Measurements from ENCODE around the gene KRT25. TPM values are rescaled to one million over a fixed set of nuclear protein-coding genes. Genes with fewer than 3 reads are reported as not detected.

The KRT25 gene
- total and polyA plus RNA-seq, 2 donors (not counting 1 experiment from before 2014, with no cell fraction given): not detected

- Histone ChIP-seq H3K4me3 (ENCODE audit: control extremely low read depth in 1 of 5, extremely low read depth in 1 of 5, insufficient read depth in 1 of 5, low read depth in 2 of 5, low read length in 4 of 5) (no peak overlapping the region), H3K79me2 (ENCODE audit: control insufficient read depth, insufficient read depth, low read length) (no peaks in the 10 kb centered on the region), H4K20me1 (ENCODE audit: control insufficient read depth, insufficient read depth, low read length, poor library complexity, severe bottlenecking) (no peaks in the 10 kb centered on the region), H3K9ac (ENCODE audit: low read length) (no peak overlapping the region), H3K9me3 (ENCODE audit: control extremely low read depth in 1 of 3, control insufficient read depth in 2 of 3, insufficient read depth in 1 of 3, low read length in 2 of 3) (no peaks in the 10 kb centered on the region), H3K27ac (ENCODE audit: low read length in 2 of 2) (no peak overlapping the region), H3K27me3 (replicated peaks in 1 of 4; ENCODE audit: control extremely low read depth in 1 of 4, control insufficient read depth in 3 of 4, insufficient read depth in 4 of 4, low read length in 3 of 4) (no peaks in the 10 kb centered on the region), H3K4me2 (replicated peaks; ENCODE audit: low read depth, low read length, poor library complexity, severe bottlenecking) (no peak overlapping the region), H3K4me1 (ENCODE audit: control insufficient read depth in 2 of 2, insufficient read depth in 2 of 2, low read length in 2 of 2) (no peaks in the 10 kb centered on the region), H2AFZ (ENCODE audit: insufficient read depth, low read depth, low read length, poor library complexity, severe bottlenecking) (no peak overlapping the region), H3K36me3 (replicated peaks in 1 of 2; ENCODE audit: control extremely low read depth in 1 of 2, control insufficient read depth in 1 of 2, extremely low read depth in 1 of 2, insufficient read depth in 2 of 2, low read length in 1 of 2) (no peaks in the 10 kb centered on the region)
- ATAC-seq (ENCODE audit: low read depth): no peak
- CTCF ChIA-PET: no interaction called here
- Mint-ChIP-seq H3K9me3 (ENCODE audit: insufficient read depth) (no peaks in the 10 kb centered on the region), H3K4me3 (no peak overlapping the region), H3K4me1 (no peaks in the 10 kb centered on the region), H3K27ac (no peak overlapping the region), H3K27me3 (peaks cover 34% of the 10 kb centered on the region)
- POLR2A ChIA-PET: no interaction called here
- WGBS (ENCODE audit: insufficient coverage): no CpG with 5 or more reads among the region's 2 CpGs
- no peak for DNase-seq
- intact Hi-C loops (cut with micrococcal nuclease): loop anchor here (10.0 kb wide), 1 partner anchor 156 kb away; the partner anchor contains the start of gene CCR7
- TF ChIP-seq EZH2 (IDR thresholded peaks at IDR 0.05; ENCODE audit: borderline replicate concordance, insufficient read depth, low read depth, low read length, poor library complexity, severe bottlenecking): no peak
Measured at GRCh38 chr17:40720899-40721298, 34.2 kb downstream of the KRT25 start.

DNA sequence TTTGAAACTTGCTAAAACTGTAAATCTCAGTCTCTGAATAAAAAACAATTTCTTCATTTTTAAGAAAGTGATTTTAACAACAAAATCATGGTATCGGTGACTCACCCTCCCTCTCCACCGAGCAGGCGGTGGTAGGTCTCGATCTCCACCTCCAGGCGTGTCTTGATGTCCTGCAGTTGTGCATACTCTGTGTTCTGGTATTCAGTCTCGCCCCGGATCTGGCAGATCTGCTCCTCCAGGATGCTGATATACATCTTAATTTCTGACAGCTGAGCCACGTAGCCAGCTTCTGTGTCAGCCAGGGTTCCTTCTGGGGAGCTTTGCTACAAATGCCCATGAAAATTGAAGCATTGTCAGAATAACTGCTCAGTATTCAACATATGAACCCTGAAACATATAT, 36.2 kb downstream of the KRT25 start:
- Histone ChIP-seq H2AFZ (ENCODE audit: insufficient read depth, low read depth, low read length, poor library complexity, severe bottlenecking) (no peak overlapping the region), H3K36me3 (replicated peaks in 1 of 2; ENCODE audit: control extremely low read depth in 1 of 2, control insufficient read depth in 1 of 2, extremely low read depth in 1 of 2, insufficient read depth in 2 of 2, low read length in 1 of 2) (no peaks in the 10 kb centered on the region), H3K27ac (ENCODE audit: low read length in 2 of 2) (no peak overlapping the region), H3K4me1 (ENCODE audit: control insufficient read depth in 2 of 2, insufficient read depth in 2 of 2, low read length in 2 of 2) (no peaks in the 10 kb centered on the region), H3K4me2 (replicated peaks; ENCODE audit: low read depth, low read length, poor library complexity, severe bottlenecking) (no peak overlapping the region), H4K20me1 (ENCODE audit: control insufficient read depth, insufficient read depth, low read length, poor library complexity, severe bottlenecking) (no peaks in the 10 kb centered on the region), H3K9ac (ENCODE audit: low read length) (no peak overlapping the region), H3K27me3 (replicated peaks in 1 of 4; ENCODE audit: control extremely low read depth in 1 of 4, control insufficient read depth in 3 of 4, insufficient read depth in 4 of 4, low read length in 3 of 4) (no peaks in the 10 kb centered on the region), H3K4me3 (ENCODE audit: control extremely low read depth in 1 of 5, extremely low read depth in 1 of 5, insufficient read depth in 1 of 5, low read depth in 2 of 5, low read length in 4 of 5) (no peak overlapping the region), H3K79me2 (ENCODE audit: control insufficient read depth, insufficient read depth, low read length) (no peaks in the 10 kb centered on the region), H3K9me3 (ENCODE audit: control extremely low read depth in 1 of 3, control insufficient read depth in 2 of 3, insufficient read depth in 1 of 3, low read length in 2 of 3) (no peaks in the 10 kb centered on the region)
- ChIA-PET CTCF (interaction anchor here (1.1 kb wide), 1 partner anchor 13 kb away, joined by 3 read pairs; no protein-coding TSS in a partner anchor), POLR2A (no interaction called here)
- intact Hi-C loops (cut with micrococcal nuclease): no loop called here
- no peak overlapping the region for H3K4me3 Mint-ChIP-seq
- DNase-seq: no peak
- no peaks in the 10 kb centered on the region for H3K9me3 Mint-ChIP-seq (ENCODE audit: insufficient read depth)
- TF ChIP-seq EZH2 (IDR thresholded peaks at IDR 0.05; ENCODE audit: borderline replicate concordance, insufficient read depth, low read depth, low read length, poor library complexity, severe bottlenecking): no peak
- H3K27ac Mint-ChIP-seq: no peak overlapping the region
- ATAC-seq (ENCODE audit: low read depth): no peak
- 60% methylated on average over 6 of the region's 8 CpGs for WGBS (ENCODE audit: insufficient coverage)
- no peaks in the 10 kb centered on the region for H3K4me1 Mint-ChIP-seq
- H3K27me3 Mint-ChIP-seq: peaks cover 47% of the 10 kb centered on the region
